NCI-H774 (cell line): ENCODE results near the gene DCAF7.
A peak's percentile ranks its signal among the peaks of the same experiment; 100 is the strongest.

Experiments
- DNase-seq: peaks from one replicate; lab custom pipeline; 2025; lab: John Stamatoyannopoulos, UW

Gene DCAF7

GRCh38 chr17:63544467-63545301, 5.6 kb upstream of the DCAF7 start:
- DNase-seq = no peak

DNA sequence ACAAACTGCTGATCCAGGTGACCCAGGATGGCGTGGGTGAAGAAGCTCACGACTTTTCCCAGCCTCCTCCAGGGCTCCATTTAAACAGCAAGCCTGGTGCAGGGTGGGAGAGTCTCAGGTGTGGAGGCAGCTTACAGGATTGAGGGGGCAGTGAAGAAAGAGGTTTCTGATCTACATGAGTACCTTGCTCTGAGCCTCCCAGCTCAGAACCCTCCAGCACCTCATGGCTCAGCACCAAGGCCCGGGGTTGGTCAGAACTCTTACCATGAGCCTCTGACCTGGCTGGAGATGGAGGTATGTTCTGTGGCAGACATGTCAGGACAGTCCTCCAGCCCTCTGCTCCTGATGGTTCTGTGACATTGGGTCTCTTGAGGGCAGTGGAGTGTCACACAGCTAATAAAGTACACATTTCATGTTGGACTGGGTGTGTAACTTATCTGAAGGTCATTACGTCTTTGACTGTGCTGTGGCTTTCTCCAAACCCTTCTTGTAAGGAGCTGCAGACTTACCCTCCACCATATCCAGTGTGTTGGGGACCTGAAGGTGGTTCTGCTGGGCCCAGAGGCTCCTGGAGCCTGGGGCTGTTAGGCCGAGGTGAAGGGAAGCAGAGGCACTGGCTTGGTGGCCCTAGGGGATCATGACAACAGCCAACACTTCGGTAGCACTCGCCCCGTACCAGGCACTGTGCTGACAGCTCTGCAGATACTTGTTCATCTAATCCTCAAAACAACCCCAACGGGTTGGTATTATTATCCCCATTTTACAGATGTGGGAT, 3.8 kb upstream of the DCAF7 start:
- no peak for DNase-seq

GRCh38 chr17:63547083-63547523, 3.2 kb upstream of the DCAF7 start:
- no peak for DNase-seq

GRCh38 chr17:63549289-63549945, 860 bp upstream of the DCAF7 start:
- DNase-seq = no peak

- peak; percentile 31 for DNase-seq
These were observed 751 bp downstream of the DCAF7 start for GRCh38 chr17:63550817-63551639.

DNA sequence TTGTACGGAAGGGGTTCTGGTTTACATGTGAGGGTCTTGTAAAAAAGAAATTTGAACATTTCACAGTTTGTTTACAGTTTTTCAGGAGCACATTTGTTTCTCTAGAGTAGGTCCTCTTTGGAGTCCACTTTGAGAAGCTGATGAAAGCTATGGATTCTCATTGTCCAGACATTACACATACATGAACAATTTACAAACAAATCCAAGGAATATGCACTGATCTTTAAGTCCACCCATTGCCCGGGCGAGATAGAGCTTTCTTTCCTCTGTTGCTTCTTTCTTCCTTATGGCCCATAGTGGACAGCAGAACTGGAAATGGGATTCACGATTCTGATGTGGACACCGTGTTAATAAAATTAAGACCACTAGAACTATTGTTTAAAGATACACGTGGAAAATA, 1.9 kb downstream of the DCAF7 start:
- DNase-seq = no peak

GRCh38 chr17:63555500-63556156, 5.4 kb downstream of the DCAF7 start:
- DNase-seq = no peak

DNA sequence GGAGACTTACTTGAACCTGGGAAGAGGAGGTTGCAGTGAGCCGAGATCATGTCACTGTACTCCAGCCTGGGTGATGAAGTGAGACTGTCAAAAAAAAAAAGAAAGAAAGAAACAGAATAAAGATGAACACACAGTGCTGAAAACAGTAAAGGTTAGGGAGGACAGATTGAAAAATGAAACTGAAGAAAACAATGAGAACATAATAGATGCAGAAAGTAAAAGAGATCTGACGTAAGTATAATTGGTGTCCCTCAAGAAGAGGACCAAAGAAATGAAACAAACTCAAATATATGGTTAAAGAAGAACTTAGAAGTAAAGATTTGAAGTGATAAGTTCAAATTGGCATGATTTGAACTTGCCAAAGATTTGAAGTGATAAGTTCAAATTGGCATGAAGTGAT, 7.1 kb downstream of the DCAF7 start:
- no peak for DNase-seq

DNA sequence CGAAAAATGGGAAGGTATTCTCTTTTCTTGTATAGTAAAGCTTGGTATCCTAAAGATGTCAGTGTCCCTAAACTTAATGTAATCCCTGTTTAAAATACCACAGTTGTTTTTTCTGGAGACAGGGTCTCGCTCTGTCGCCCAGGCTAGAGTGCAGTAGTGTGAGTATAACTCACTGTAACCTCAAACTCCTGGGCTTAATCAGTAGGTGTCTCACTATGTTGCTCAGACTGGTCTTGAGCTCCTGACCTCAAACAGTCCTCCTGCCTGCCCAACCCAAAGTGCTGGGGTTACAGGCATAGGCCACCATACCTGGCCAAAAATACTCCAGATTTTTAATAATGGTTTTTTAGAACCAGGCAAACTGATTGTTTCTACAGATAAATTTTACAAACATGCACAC, 8.2 kb downstream of the DCAF7 start:
- DNase-seq = no peak

DNA sequence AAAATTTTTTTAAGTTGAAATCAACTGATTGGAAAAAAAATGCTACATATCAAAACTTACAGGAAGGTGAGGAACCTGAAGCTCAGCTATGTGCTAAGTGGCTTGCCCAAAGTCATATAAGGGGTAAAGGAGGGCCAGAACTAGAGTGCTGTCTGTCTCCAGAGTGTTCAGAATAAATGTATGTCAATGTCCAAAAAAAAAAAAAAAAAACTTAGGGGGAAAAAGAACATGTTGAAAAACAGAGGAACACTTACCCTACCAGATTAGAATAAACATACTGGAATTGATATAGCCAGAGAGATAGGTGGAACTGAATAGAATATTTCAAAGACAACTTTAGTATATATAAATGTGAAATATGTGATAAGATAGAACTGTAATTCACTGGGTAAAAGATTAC, 11.5 kb downstream of the DCAF7 start:
- DNase-seq = no peak

GRCh38 chr17:63563339-63563738, 13.1 kb downstream of the DCAF7 start:
- no peak for DNase-seq

- DNase-seq = no peak
These were observed 14.3 kb downstream of the DCAF7 start for GRCh38 chr17:63564562-63564961.

- DNase-seq = no peak
These were observed 17.0 kb downstream of the DCAF7 start for GRCh38 chr17:63567229-63567628.

GRCh38 chr17:63568563-63568962, 18.3 kb downstream of the DCAF7 start:
- no peak for DNase-seq

DNA sequence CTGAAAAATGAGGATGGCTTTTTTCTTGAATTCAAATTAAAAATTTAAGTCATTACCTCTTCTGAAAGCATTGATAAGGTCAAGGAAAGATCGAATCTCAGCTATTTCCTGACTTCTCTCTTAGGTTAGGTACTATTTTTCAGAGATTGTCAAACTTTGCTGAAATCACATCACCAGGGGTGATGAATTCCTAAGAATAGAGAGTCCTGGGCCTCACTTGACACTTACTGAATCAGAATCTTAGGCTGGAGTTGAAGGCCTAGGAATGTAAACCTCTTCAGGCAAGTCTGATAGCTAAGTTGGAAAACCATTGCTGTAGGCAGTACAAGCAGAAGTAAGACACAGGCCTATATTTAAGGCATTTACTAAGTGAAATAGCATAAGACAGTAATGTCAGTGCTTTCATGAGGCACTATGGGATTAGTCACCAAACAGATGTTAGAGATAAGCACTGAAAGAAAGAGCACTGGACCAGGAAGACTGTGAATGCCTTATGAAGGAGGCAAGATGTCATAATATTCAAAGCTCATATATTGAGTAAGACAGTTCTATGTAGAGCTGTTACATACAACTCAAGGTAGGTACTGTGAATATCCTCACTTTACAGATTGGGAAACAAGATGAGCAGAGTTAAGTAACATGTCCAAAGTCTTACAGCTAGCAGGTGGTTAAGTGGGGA, 21.5 kb downstream of the DCAF7 start:
- no peak for DNase-seq

DNA sequence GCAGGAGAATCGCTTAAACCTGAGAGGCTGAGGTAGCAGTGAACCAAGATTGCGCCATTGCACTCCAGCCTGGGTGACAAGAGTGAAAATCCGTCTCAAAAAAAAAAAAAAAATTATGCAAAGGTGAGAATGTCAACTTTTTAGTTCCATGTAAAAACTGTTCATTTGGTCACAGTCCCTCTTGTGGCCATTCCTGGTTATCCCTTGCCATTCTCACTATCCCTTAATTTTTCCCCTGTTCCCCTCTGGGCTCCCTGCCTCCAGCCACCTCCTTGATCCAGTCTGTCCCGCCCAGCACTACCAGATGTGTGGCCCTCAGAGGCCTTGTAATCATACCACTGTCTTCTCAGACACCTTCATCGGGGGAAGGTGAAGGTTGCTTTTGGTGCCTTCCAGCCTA, 23.4 kb downstream of the DCAF7 start:
- DNase-seq = no peak

DNA sequence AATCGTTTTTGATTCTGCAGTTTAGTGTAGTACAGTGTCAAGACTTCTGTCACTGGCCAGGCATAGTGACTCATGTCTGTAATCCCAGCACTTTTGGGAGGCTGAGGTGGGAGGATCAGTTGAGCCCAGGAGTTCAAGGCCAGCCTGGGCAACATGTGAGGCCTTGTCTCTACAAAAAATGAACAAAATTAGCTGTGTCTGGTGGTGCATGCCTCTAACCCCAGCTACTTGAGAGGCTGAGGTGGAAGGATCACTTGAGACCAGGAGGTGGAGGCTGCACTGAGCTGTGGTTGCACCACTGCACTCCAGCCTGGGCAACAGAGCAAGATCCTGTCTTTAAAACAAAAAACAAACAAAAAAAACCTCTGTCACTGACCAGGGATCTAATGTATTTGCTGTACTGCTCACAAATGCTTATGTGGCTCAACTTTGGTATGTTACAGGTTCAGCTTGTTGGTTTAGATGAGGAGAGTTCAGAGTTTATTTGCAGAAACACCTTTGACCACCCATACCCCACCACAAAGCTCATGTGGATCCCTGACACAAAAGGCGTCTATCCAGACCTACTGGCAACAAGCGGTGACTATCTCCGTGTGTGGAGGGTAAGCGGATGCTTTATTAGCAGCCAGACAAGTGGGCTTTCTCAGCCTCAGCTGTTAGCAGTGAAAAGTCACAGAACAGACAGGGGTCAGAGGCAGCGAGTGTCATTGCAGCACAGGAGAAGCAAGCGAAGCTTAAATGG, 27.9 kb downstream of the DCAF7 start:
- DNase-seq = no peak

- no peak for DNase-seq
These were observed 28.5 kb downstream of the DCAF7 start for GRCh38 chr17:63578769-63579111.

- DNase-seq = no peak
These were observed 29.4 kb downstream of the DCAF7 start for GRCh38 chr17:63579633-63580032.

- no peak for DNase-seq
These were observed 37.5 kb downstream of the DCAF7 start for GRCh38 chr17:63587770-63588169.
